ENCODE data around the gene CCDC74B.
"Not testable (repeated sequence)": the region's sequence is repeated elsewhere in the genome, so short reads cannot be mapped to it uniquely, and the experiment has no call there.

CCDC74B gene

GRCh38 chr2:130165293-130166016, 20.5 kb upstream of the CCDC74B start:
- DNase-seq = no peak

GRCh38 chr2:130162968-130163367, 18.1 kb upstream of the CCDC74B start:
- no peak for DNase-seq

- not testable (repeated sequence) for DNase-seq
Measured at GRCh38 chr2:130162486-130162885, 17.6 kb upstream of the CCDC74B start.

GRCh38 chr2:130160838-130161705, 16.2 kb upstream of the CCDC74B start:
- DNase-seq = not testable (repeated sequence)

GRCh38 chr2:130160131-130160530, 15.2 kb upstream of the CCDC74B start:
- DNase-seq = no peak

GRCh38 chr2:130159376-130159775, 14.5 kb upstream of the CCDC74B start:
- not testable (repeated sequence) for DNase-seq

GRCh38 chr2:130158631-130159030, 13.7 kb upstream of the CCDC74B start:
- DNase-seq = no peak

- peak; percentile 76 for DNase-seq
Measured at GRCh38 chr2:130157825-130158514, 13.1 kb upstream of the CCDC74B start.

- not testable (repeated sequence) for DNase-seq
Measured at GRCh38 chr2:130157354-130157753, 12.4 kb upstream of the CCDC74B start.

GRCh38 chr2:130156624-130157004, 11.7 kb upstream of the CCDC74B start:
- DNase-seq = no peak

GRCh38 chr2:130155956-130156623, 11.2 kb upstream of the CCDC74B start:
- DNase-seq = peak; percentile 7

GRCh38 chr2:130154773-130155765, 10.2 kb upstream of the CCDC74B start:
- DNase-seq = no peak

- not testable (repeated sequence) for DNase-seq
Measured at GRCh38 chr2:130154423-130154770, 9.5 kb upstream of the CCDC74B start.

- not testable (repeated sequence) for DNase-seq
Measured at GRCh38 chr2:130153721-130154422, 9.0 kb upstream of the CCDC74B start.

GRCh38 chr2:130152816-130153595, 8.1 kb upstream of the CCDC74B start:
- DNase-seq = no peak

GRCh38 chr2:130152136-130152815, 7.4 kb upstream of the CCDC74B start:
- not testable (repeated sequence) for DNase-seq

GRCh38 chr2:130151145-130151512, 6.2 kb upstream of the CCDC74B start:
- not testable (repeated sequence) for DNase-seq

GRCh38 chr2:130150181-130151144, 5.6 kb upstream of the CCDC74B start:
- DNase-seq = no peak

All from inflammatory macrophage treated with lipopolysaccharide for 4 hours (primary cell).